HFFc6 (cell line): ENCODE data around the gene BORCS5. TPM values are rescaled to one million over a fixed set of nuclear protein-coding genes. Genes with fewer than 3 reads are reported as not detected.

Experiments
- DNase-seq: peaks from one replicate; pipeline ENCODE4 v3.0.0-alpha.2; 2018
- H3K27ac Mint-ChIP-seq: 2 replicates; pipeline ENCODE4 v1.8.0; 2020; ENCODE audit warnings: mild to moderate bottlenecking, mixed read lengths
- H3K27me3 Mint-ChIP-seq: 2 replicates; pipeline ENCODE4 v1.8.0; 2021; ENCODE audit warnings: mild to moderate bottlenecking, moderate library complexity, mixed read lengths; ENCODE audit not compliant: insufficient read depth
- H3K36me3 Mint-ChIP-seq: 2 replicates; pipeline ENCODE4 v1.8.0; 2021; ENCODE audit warnings: low read depth, mixed read lengths
- H3K4me1 Mint-ChIP-seq: 2 replicates; pipeline ENCODE4 v1.8.0; 2020; ENCODE audit warnings: low read depth, mixed read lengths
- H3K4me3 Mint-ChIP-seq: 2 replicates; pipeline ENCODE4 v1.8.0; 2020; ENCODE audit warnings: mild to moderate bottlenecking, moderate library complexity, mixed read lengths
- H3K9me3 Mint-ChIP-seq: 2 replicates; pipeline ENCODE4 v1.8.0; 2020; ENCODE audit warnings: mild to moderate bottlenecking, mixed read lengths
- total RNA-seq, 6 experiments: library from RNA; stranded (reverse); fragmentation: NEBNext Ultra II Directional; extraction: Animal tissue kit (Norgen Biotek cat#: 25700); gene quantifications; 2 replicates in 1 of 6; 3 replicates in 5 of 6; pipeline ENCODE4 v1.2.3, GENCODE V29; 2021
- TF ChIP-seq, protein P1 (sequence below): fragments of 200-600 bp; sonication (generic); IDR thresholded peaks from 2 replicates; pipeline ENCODE4 v1.5.0; 2021; ENCODE audit warnings: antibody characterized with exemption, mild to moderate bottlenecking

The BORCS5 gene
- total RNA-seq, 6 experiments from 2014 or later, result 8.7 to 13.9 (median 10.6) TPM

DNA sequence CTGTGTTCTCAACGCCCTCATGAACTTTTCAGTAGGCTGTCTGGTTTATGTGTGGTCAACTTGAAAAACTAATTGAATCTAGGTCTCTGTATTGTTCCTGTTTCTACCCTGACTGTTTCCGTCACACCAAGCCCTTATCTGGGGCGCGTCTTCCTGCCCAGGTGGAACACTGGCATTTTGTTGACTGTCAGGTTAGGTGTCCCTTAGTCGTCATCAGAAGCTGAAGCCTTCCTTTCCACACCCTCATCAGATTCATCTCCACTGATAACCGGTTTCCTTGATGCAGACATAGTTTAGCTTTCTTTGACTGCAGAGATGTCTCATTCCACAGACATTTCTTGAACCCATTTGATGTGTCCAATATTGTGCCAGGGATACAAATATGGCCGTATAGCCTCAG, 109.3 kb downstream of the BORCS5 start:
- Mint-ChIP-seq H3K4me1 (no peaks in the 10 kb centered on the region; the same call in 1 of the 2 replicates), H3K9me3 (no peaks in the 10 kb centered on the region), H3K27ac (no peak overlapping the region), H3K4me3 (no peak overlapping the region), H3K36me3 (peaks cover 21% of the 10 kb centered on the region), H3K27me3 (no peaks in the 10 kb centered on the region)
- TF ChIP-seq, protein P1, sequence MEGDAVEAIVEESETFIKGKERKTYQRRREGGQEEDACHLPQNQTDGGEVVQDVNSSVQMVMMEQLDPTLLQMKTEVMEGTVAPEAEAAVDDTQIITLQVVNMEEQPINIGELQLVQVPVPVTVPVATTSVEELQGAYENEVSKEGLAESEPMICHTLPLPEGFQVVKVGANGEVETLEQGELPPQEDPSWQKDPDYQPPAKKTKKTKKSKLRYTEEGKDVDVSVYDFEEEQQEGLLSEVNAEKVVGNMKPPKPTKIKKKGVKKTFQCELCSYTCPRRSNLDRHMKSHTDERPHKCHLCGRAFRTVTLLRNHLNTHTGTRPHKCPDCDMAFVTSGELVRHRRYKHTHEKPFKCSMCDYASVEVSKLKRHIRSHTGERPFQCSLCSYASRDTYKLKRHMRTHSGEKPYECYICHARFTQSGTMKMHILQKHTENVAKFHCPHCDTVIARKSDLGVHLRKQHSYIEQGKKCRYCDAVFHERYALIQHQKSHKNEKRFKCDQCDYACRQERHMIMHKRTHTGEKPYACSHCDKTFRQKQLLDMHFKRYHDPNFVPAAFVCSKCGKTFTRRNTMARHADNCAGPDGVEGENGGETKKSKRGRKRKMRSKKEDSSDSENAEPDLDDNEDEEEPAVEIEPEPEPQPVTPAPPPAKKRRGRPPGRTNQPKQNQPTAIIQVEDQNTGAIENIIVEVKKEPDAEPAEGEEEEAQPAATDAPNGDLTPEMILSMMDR, result no peak
- DNase-seq, result no peak

DNA sequence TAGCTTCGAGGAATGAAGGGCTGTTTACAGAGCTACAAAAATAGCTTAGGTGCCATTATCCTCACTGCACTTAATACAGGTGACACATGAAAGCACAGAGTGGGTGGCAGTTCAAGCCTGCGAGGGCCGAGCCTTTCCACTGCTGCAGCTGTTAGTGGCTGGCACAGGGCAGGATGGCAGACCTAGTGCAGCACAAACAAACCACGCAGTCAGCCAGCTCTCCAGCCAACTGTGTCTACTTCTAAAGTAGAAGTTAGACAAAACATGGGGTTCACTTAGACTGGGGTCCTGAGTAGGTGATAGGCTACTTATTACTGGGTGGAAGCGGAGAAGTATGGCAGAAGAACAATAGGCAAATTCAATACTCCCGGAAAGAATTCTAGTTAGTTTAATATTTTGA, 110.4 kb downstream of the BORCS5 start:
- no peaks in the 10 kb centered on the region for H3K9me3 Mint-ChIP-seq
- no peaks in the 10 kb centered on the region for H3K27me3 Mint-ChIP-seq
- no peak overlapping the region for H3K27ac Mint-ChIP-seq
- DNase-seq, result no peak
- no peaks in the 10 kb centered on the region; the same call in 1 of the 2 replicates for H3K4me1 Mint-ChIP-seq
- H3K36me3 Mint-ChIP-seq, result peaks cover 25% of the 10 kb centered on the region
- TF ChIP-seq, protein P1, result no peak
- no peak overlapping the region for H3K4me3 Mint-ChIP-seq

DNA sequence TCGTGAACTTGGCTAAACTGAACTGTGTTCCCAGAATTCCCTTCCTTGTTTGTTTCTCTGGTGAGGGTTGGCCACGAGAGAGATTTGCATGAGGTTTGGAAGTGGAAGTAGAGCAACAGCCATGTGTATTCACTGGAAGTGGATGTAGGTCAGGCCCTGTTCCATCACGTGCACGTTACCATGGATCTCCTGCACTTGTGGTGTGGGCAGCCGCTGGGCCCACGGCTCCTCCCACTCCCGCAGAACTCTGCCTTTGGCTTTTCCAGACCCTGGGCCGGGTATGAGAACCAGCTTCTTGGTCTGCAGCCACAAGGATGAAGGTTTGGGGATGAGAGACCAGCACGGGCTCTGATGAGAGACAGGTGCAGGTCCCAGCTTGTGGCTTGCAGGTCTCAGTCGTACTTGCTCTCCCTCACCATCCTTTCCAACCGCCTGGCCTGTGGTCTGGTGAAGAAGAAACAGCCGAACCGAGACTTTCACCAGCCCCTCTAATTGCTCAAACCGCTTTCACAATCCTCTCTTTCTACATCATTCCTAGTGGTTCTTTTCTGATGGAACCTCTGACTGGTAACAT, 110.9 kb downstream of the BORCS5 start:
- DNase-seq, result no peak
- Mint-ChIP-seq H3K36me3 (peaks cover 25% of the 10 kb centered on the region), H3K27me3 (no peaks in the 10 kb centered on the region), H3K4me1 (no peaks in the 10 kb centered on the region; the same call in 1 of the 2 replicates), H3K9me3 (no peaks in the 10 kb centered on the region), H3K4me3 (no peak overlapping the region), H3K27ac (no peak overlapping the region)
- TF ChIP-seq, protein P1, result no peak

DNA sequence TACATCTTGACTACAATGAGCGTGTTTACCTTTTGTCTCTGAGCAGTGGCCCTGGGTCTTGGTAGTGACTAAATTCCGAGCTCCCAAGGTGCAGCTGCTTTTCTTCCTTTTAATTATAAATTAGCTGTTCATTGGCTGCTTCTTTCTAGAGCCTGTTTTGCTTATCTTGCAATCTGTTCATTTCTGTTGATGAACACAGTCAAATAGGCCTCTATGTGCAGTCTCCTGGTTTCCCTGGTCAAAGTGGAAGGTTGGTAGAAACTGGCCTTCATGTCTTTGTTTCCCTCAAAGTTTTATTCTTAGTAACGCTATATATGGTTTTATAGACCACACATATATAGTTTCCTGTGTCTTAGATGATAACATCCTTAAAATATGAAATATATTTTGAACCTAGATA, 111.7 kb downstream of the BORCS5 start:
- H3K27ac Mint-ChIP-seq, result no peak overlapping the region
- H3K27me3 Mint-ChIP-seq, result no peaks in the 10 kb centered on the region
- peaks cover 30% of the 10 kb centered on the region for H3K36me3 Mint-ChIP-seq
- no peak overlapping the region for H3K4me3 Mint-ChIP-seq
- H3K4me1 Mint-ChIP-seq, result no peaks in the 10 kb centered on the region; the same call in 1 of the 2 replicates
- TF ChIP-seq, protein P1, result no peak
- no peaks in the 10 kb centered on the region for H3K9me3 Mint-ChIP-seq
- DNase-seq, result no peak

DNA sequence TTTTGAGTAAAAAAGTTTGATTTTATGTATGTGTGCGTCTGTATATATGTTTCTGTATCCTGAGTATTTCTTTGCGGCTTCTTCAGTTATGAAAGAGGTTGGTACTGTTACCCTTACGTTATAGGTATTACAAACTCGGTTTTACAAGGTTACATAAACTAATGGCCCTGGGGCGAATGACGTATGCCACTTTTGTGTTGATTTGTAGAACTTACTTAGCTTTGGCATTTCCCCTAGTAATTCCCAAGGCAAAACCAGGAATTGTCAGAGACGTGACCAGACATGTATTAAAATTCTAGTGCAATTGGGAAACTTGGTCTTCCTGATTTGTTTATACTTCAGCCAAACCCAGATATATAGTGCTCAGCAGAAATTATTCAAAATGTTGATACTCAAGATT, 112.5 kb downstream of the BORCS5 start:
- TF ChIP-seq, protein P1, result no peak
- Mint-ChIP-seq H3K36me3 (peaks cover 34% of the 10 kb centered on the region), H3K27me3 (no peaks in the 10 kb centered on the region), H3K9me3 (no peaks in the 10 kb centered on the region), H3K4me3 (no peak overlapping the region), H3K4me1 (peaks cover 2% of the 10 kb centered on the region; the same call in 1 of the 2 replicates), H3K27ac (no peak overlapping the region)
- no peak for DNase-seq
